GM23338 (cell line): ENCODE data around the gene TRUB1.

Experiments
- CREB1 ChIP-seq: fragments of 250-450 bp; sonication (Bioruptor Pico); IDR thresholded peaks from 2 replicates; pipeline ENCODE4 v1.5.0; 2020; ENCODE audit warnings: low read depth, mild to moderate bottlenecking, moderate library complexity
- CTCF ChIP-seq, 2 experiments: fragments of 200-600 bp in 1 of 2; sonication (generic) in 1 of 2; conservative IDR thresholded peaks; 2 replicates each; pipeline versions ENCODE4 v1.5.1 to v1.6.1; 2016 to 2017; ENCODE audit warnings: antibody characterized with exemption in 2 of 2, low read depth in 2 of 2, mild to moderate bottlenecking in 2 of 2, moderate library complexity in 1 of 2
- ETS1 ChIP-seq: IDR thresholded peaks from 2 replicates; pipeline ENCODE4 v1.6.1; 2016; ENCODE audit warnings: antibody characterized with exemption
- EZH2 ChIP-seq: fragments of 200-600 bp; sonication (generic); IDR thresholded peaks from one replicate; pipeline ENCODE4 v1.8.0; 2017; ENCODE audit warnings: antibody characterized with exemption, mild to moderate bottlenecking, low read depth; ENCODE audit not compliant: unreplicated experiment
- EZH2phosphoT487 ChIP-seq: fragments of 200-600 bp; sonication (generic); IDR thresholded peaks from one replicate; pipeline ENCODE4 v1.8.1; 2018; ENCODE audit warnings: antibody characterized with exemption; ENCODE audit not compliant: unreplicated experiment
- JUNB ChIP-seq: IDR thresholded peaks from one replicate; pipeline ENCODE4 v1.6.1; 2016; ENCODE audit warnings: antibody characterized with exemption; ENCODE audit not compliant: unreplicated experiment
- NANOG ChIP-seq: IDR thresholded peaks from 2 replicates; pipeline ENCODE4 v1.6.1; 2016; ENCODE audit warnings: antibody characterized with exemption, borderline replicate concordance
- POLR2AphosphoS5 ChIP-seq: IDR thresholded peaks from 2 replicates; pipeline ENCODE4 v1.6.1; 2016; ENCODE audit warnings: antibody characterized with exemption, low read depth
- REST ChIP-seq: IDR thresholded peaks from one replicate; pipeline ENCODE4 v1.6.1; 2018; ENCODE audit warnings: antibody characterized with exemption; ENCODE audit not compliant: unreplicated experiment
- STAT1 ChIP-seq: IDR thresholded peaks from one replicate; pipeline ENCODE4 v1.6.1; 2016; ENCODE audit warnings: antibody characterized with exemption; ENCODE audit not compliant: unreplicated experiment
- ZNF114 ChIP-seq: fragments of 250-450 bp; sonication (Bioruptor Pico); IDR thresholded peaks from 2 replicates; pipeline ENCODE4 v1.5.0; 2020; ENCODE audit warnings: mild to moderate bottlenecking, moderate library complexity
- ZNF331 ChIP-seq: fragments of 250-450 bp; sonication (Bioruptor Pico); IDR thresholded peaks from 2 replicates; pipeline ENCODE4 v1.5.0; 2020; ENCODE audit warnings: low read depth, mild to moderate bottlenecking, moderate library complexity
- ZNF462 ChIP-seq: fragments of 250-450 bp; sonication (Bioruptor Pico); IDR thresholded peaks from 2 replicates; pipeline ENCODE4 v1.5.0; 2020; ENCODE audit warnings: mild to moderate bottlenecking, moderate library complexity

GRCh38 chr10:114905450-114905849, 32.5 kb upstream of the TRUB1 start:
- TF ChIP-seq CTCF (conservative IDR thresholded peaks at IDR 0.05; ENCODE audit: low read depth in 2 of 2) = no peak
- TF ChIP-seq CREB1 (CRISPR knock-in tag) = no peak
- no peak for TF ChIP-seq POLR2AphosphoS5
- no peak for TF ChIP-seq EZH2phosphoT487
- no peak for TF ChIP-seq EZH2
- TF ChIP-seq JUNB = no peak
- TF ChIP-seq REST = no peak
- TF ChIP-seq NANOG = no peak
- TF ChIP-seq ETS1 = no peak
- no peak for TF ChIP-seq STAT1
- no peak for TF ChIP-seq ZNF331 (CRISPR knock-in tag)
- no peak for TF ChIP-seq ZNF114 (CRISPR knock-in tag)
- TF ChIP-seq ZNF462 (CRISPR knock-in tag) = no peak
